Measurements from ENCODE around the gene FBXO41. TPM values are rescaled to one million over a fixed set of nuclear protein-coding genes. Genes with fewer than 3 reads are reported as not detected.

Gene FBXO41
- total and polyA plus RNA-seq, 4 donors: 0.06 to 0.51 (median 0.38) TPM

GRCh38 chr2:73268366-73268829 is 15.9 kb downstream of the FBXO41 start:
- Histone ChIP-seq H3K36me3 (ENCODE audit: control insufficient read depth in 4 of 4, insufficient read depth in 3 of 4, low read depth in 1 of 4, low read length in 3 of 4) (no peaks in the 10 kb centered on the region), H3K9ac (ENCODE audit: low read depth in 1 of 2, low read length in 2 of 2) (no peak overlapping the region), H3K9me3 (ENCODE audit: control insufficient read depth in 4 of 4, low read length in 3 of 4) (no peaks in the 10 kb centered on the region), H3K27ac (ENCODE audit: low read depth in 1 of 2, low read length in 2 of 2) (no peak overlapping the region), H3K4me1 (ENCODE audit: control insufficient read depth in 4 of 4, insufficient read depth in 4 of 4, low read length in 3 of 4) (peaks cover 3 to 12% (median 7%) of the 10 kb centered on the region in 4 donors), H3K4me3 (ENCODE audit: low read depth in 1 of 3, low read length in 3 of 3) (no peak overlapping the region), H3K27me3 (ENCODE audit: control insufficient read depth in 4 of 4, insufficient read depth in 4 of 4, low read length in 3 of 4) (peaks cover 0 to 7% (median 0%) of the 10 kb centered on the region in 4 donors)
- no peak for TF ChIP-seq HNF4G (IDR thresholded peaks at IDR 0.05)
- no peak for TF ChIP-seq FOXA1 (IDR thresholded peaks at IDR 0.05)
- no peak for TF ChIP-seq REST (IDR thresholded peaks at IDR 0.05)
- WGBS: 36% methylated on average over 14 of the region's 14 CpGs
- DNase-seq (ENCODE audit: low spot score): no peak

- H3K27me3 ChIP-seq (ENCODE audit: control insufficient read depth in 4 of 4, insufficient read depth in 4 of 4, low read length in 3 of 4): peaks cover 0 to 7% (median 0%) of the 10 kb centered on the region in 4 donors
- peaks cover 3 to 12% (median 7%) of the 10 kb centered on the region in 4 donors for H3K4me1 ChIP-seq (ENCODE audit: control insufficient read depth in 4 of 4, insufficient read depth in 4 of 4, low read length in 3 of 4)
- 92% methylated on average over 4 of the region's 4 CpGs for WGBS
- H3K4me3 ChIP-seq (ENCODE audit: low read depth in 1 of 3, low read length in 3 of 3): no peak overlapping the region
- no peaks in the 10 kb centered on the region for H3K36me3 ChIP-seq (ENCODE audit: control insufficient read depth in 4 of 4, insufficient read depth in 3 of 4, low read depth in 1 of 4, low read length in 3 of 4)
- TF ChIP-seq YY1 (IDR thresholded peaks at IDR 0.05) (no peak), EGR1 (IDR thresholded peaks at IDR 0.05; ENCODE audit: low read depth in 2 of 2) (no peak), MAX (IDR thresholded peaks at IDR 0.05) (no peak), RXRA (IDR thresholded peaks at IDR 0.05) (no peak), JUND (IDR thresholded peaks at IDR 0.05) (no peak), HNF4G (IDR thresholded peaks at IDR 0.05) (no peak), NR2F2 (IDR thresholded peaks at IDR 0.05) (no peak)
- H3K9me3 ChIP-seq (ENCODE audit: control insufficient read depth in 4 of 4, low read length in 3 of 4): no peaks in the 10 kb centered on the region
- no peak overlapping the region for H3K27ac ChIP-seq (ENCODE audit: low read depth in 1 of 2, low read length in 2 of 2)
- H3K9ac ChIP-seq (ENCODE audit: low read depth in 1 of 2, low read length in 2 of 2): no peak overlapping the region
- no peak for DNase-seq (ENCODE audit: low spot score)
Measured at GRCh38 chr2:73267008-73267407, 17.3 kb downstream of the FBXO41 start.

GRCh38 chr2:73266061-73266901 is 18.0 kb downstream of the FBXO41 start:
- H3K27me3 ChIP-seq (ENCODE audit: control insufficient read depth in 4 of 4, insufficient read depth in 4 of 4, low read length in 3 of 4): peaks cover 0 to 7% (median 0%) of the 10 kb centered on the region in 4 donors
- no peak for DNase-seq (ENCODE audit: low spot score)
- peaks cover 3 to 12% (median 7%) of the 10 kb centered on the region in 4 donors for H3K4me1 ChIP-seq (ENCODE audit: control insufficient read depth in 4 of 4, insufficient read depth in 4 of 4, low read length in 3 of 4)
- H3K27ac ChIP-seq (ENCODE audit: low read depth in 1 of 2, low read length in 2 of 2): no peak overlapping the region
- 93% methylated on average over 26 of the region's 26 CpGs for WGBS
- no peak overlapping the region for H3K9ac ChIP-seq (ENCODE audit: low read depth in 1 of 2, low read length in 2 of 2)
- H3K9me3 ChIP-seq (ENCODE audit: control insufficient read depth in 4 of 4, low read length in 3 of 4): no peaks in the 10 kb centered on the region
- H3K4me3 ChIP-seq (ENCODE audit: low read depth in 1 of 3, low read length in 3 of 3): no peak overlapping the region
- TF ChIP-seq HNF4A (conservative IDR thresholded peaks at IDR 0.05): no peak
- TF ChIP-seq HNF4G (IDR thresholded peaks at IDR 0.05): no peak
- TF ChIP-seq YY1 (IDR thresholded peaks at IDR 0.05): no peak
- no peak for TF ChIP-seq FOXA2 (IDR thresholded peaks at IDR 0.05)
- no peak for TF ChIP-seq FOXA1 (IDR thresholded peaks at IDR 0.05)
- TF ChIP-seq RXRA (IDR thresholded peaks at IDR 0.05): no peak
- TF ChIP-seq ATF3 (IDR thresholded peaks at IDR 0.05): no peak
- TF ChIP-seq NR2F2 (IDR thresholded peaks at IDR 0.05): no peak
- H3K36me3 ChIP-seq (ENCODE audit: control insufficient read depth in 4 of 4, insufficient read depth in 3 of 4, low read depth in 1 of 4, low read length in 3 of 4): no peaks in the 10 kb centered on the region

Data from liver (tissue), 9 donors.